ENCODE results near the gene DRAXIN. TPM values are rescaled to one million over a fixed set of nuclear protein-coding genes. Genes with fewer than 3 reads are reported as not detected.

The DRAXIN gene
- total RNA-seq, 1 donor from 2014 or later, result 1.7 TPM

GRCh38 chr1:11725616-11726015, 34.1 kb downstream of the DRAXIN start:
- Histone ChIP-seq H4K20me1 (ENCODE audit: insufficient read depth, low read length) (no peaks in the 10 kb centered on the region), H3K79me2 (ENCODE audit: insufficient read depth, low read length) (no peaks in the 10 kb centered on the region), H3K27ac (ENCODE audit: low read depth, low read length) (no peak overlapping the region), H3K4me3 (ENCODE audit: insufficient read depth, low read depth, low read length) (no peak overlapping the region), H3K9me3 (ENCODE audit: insufficient read depth, low read depth, low read length) (no peaks in the 10 kb centered on the region), H3K4me2 (ENCODE audit: low read length) (no peak overlapping the region), H3K4me1 (ENCODE audit: insufficient read depth, low read length) (peaks cover 9% of the 10 kb centered on the region), H2AFZ (ENCODE audit: low read depth, low read length) (no peak overlapping the region), H3K27me3 (ENCODE audit: insufficient read depth, low read length) (peaks cover 2% of the 10 kb centered on the region), H3K9ac (ENCODE audit: low read length) (no peak overlapping the region), H3K36me3 (ENCODE audit: insufficient read depth, low read length) (no peaks in the 10 kb centered on the region)
- Mint-ChIP-seq H3K27me3 (ENCODE audit: low read depth, unreplicated experiment) (peaks cover 18% of the 10 kb centered on the region), H3K4me1 (ENCODE audit: low read depth, unreplicated experiment) (peaks cover 13% of the 10 kb centered on the region), H3K4me3 (ENCODE audit: unreplicated experiment) (no peak overlapping the region), H3K36me3 (ENCODE audit: low read depth, unreplicated experiment) (no peaks in the 10 kb centered on the region), H3K9me3 (ENCODE audit: unreplicated experiment) (no peaks in the 10 kb centered on the region), H3K27ac (ENCODE audit: unreplicated experiment) (no peak overlapping the region)
- no peak for FAIRE-seq
- no peak for TF ChIP-seq CTCF (IDR thresholded peaks at IDR 0.05; ENCODE audit: insufficient read depth, low read depth, low read length)
- TF ChIP-seq EZH2 (IDR thresholded peaks at IDR 0.05; ENCODE audit: insufficient read depth, low read length), result no peak
- DNase-seq (ENCODE audit: low read depth), result no peak

GRCh38 chr1:11727119-11727518, 35.6 kb downstream of the DRAXIN start:
- Mint-ChIP-seq H3K27ac (ENCODE audit: unreplicated experiment) (no peak overlapping the region), H3K4me3 (ENCODE audit: unreplicated experiment) (no peak overlapping the region), H3K27me3 (ENCODE audit: low read depth, unreplicated experiment) (peaks cover 12% of the 10 kb centered on the region), H3K36me3 (ENCODE audit: low read depth, unreplicated experiment) (no peaks in the 10 kb centered on the region), H3K4me1 (ENCODE audit: low read depth, unreplicated experiment) (peaks cover 21% of the 10 kb centered on the region), H3K9me3 (ENCODE audit: unreplicated experiment) (no peaks in the 10 kb centered on the region)
- no peak overlapping the region for H3K27ac ChIP-seq (ENCODE audit: low read depth, low read length)
- TF ChIP-seq CTCF (IDR thresholded peaks at IDR 0.05; ENCODE audit: insufficient read depth, low read depth, low read length), result no peak
- peaks cover 2% of the 10 kb centered on the region for H3K27me3 ChIP-seq (ENCODE audit: insufficient read depth, low read length)
- H3K36me3 ChIP-seq (ENCODE audit: insufficient read depth, low read length), result no peaks in the 10 kb centered on the region
- H3K4me2 ChIP-seq (ENCODE audit: low read length), result no peak overlapping the region
- H3K9ac ChIP-seq (ENCODE audit: low read length), result no peak overlapping the region
- no peak for FAIRE-seq
- H3K4me1 ChIP-seq (ENCODE audit: insufficient read depth, low read length), result peaks cover 13% of the 10 kb centered on the region
- H3K4me3 ChIP-seq (ENCODE audit: insufficient read depth, low read depth, low read length), result no peak overlapping the region
- H4K20me1 ChIP-seq (ENCODE audit: insufficient read depth, low read length), result no peaks in the 10 kb centered on the region
- no peaks in the 10 kb centered on the region for H3K79me2 ChIP-seq (ENCODE audit: insufficient read depth, low read length)
- H3K9me3 ChIP-seq (ENCODE audit: insufficient read depth, low read depth, low read length), result no peaks in the 10 kb centered on the region
- no peak for DNase-seq (ENCODE audit: low read depth)
- H2AFZ ChIP-seq (ENCODE audit: low read depth, low read length), result no peak overlapping the region

- Mint-ChIP-seq H3K36me3 (ENCODE audit: low read depth, unreplicated experiment) (no peaks in the 10 kb centered on the region), H3K4me3 (ENCODE audit: unreplicated experiment) (no peak overlapping the region), H3K27me3 (ENCODE audit: low read depth, unreplicated experiment) (peaks cover 7% of the 10 kb centered on the region), H3K27ac (ENCODE audit: unreplicated experiment) (no peak overlapping the region), H3K4me1 (ENCODE audit: low read depth, unreplicated experiment) (peaks cover 23% of the 10 kb centered on the region), H3K9me3 (ENCODE audit: unreplicated experiment) (no peaks in the 10 kb centered on the region)
- DNase-seq (ENCODE audit: low read depth) (no peak), FAIRE-seq (no peak)
- no peaks in the 10 kb centered on the region for H4K20me1 ChIP-seq (ENCODE audit: insufficient read depth, low read length)
- H3K4me3 ChIP-seq (ENCODE audit: insufficient read depth, low read depth, low read length), result no peak overlapping the region
- peaks cover 2% of the 10 kb centered on the region for H3K27me3 ChIP-seq (ENCODE audit: insufficient read depth, low read length)
- H3K79me2 ChIP-seq (ENCODE audit: insufficient read depth, low read length), result no peaks in the 10 kb centered on the region
- H3K4me1 ChIP-seq (ENCODE audit: insufficient read depth, low read length), result peaks cover 16% of the 10 kb centered on the region
- no peaks in the 10 kb centered on the region for H3K36me3 ChIP-seq (ENCODE audit: insufficient read depth, low read length)
- no peak overlapping the region for H2AFZ ChIP-seq (ENCODE audit: low read depth, low read length)
- TF ChIP-seq CTCF (IDR thresholded peaks at IDR 0.05; ENCODE audit: insufficient read depth, low read depth, low read length), result no peak
- TF ChIP-seq EZH2 (IDR thresholded peaks at IDR 0.05; ENCODE audit: insufficient read depth, low read length), result no peak
- no peak overlapping the region for H3K9ac ChIP-seq (ENCODE audit: low read length)
- no peaks in the 10 kb centered on the region for H3K9me3 ChIP-seq (ENCODE audit: insufficient read depth, low read depth, low read length)
- no peak overlapping the region for H3K27ac ChIP-seq (ENCODE audit: low read depth, low read length)
- H3K4me2 ChIP-seq (ENCODE audit: low read length), result no peak overlapping the region
These were observed 36.8 kb downstream of the DRAXIN start for GRCh38 chr1:11728126-11728806.
